ENCODE data around the gene CFAP45. TPM values are rescaled to one million over a fixed set of nuclear protein-coding genes. Genes with fewer than 3 reads are reported as not detected.
A peak's percentile ranks its signal among the peaks of the same experiment; 100 is the strongest.
"Not testable (repeated sequence)": the region's sequence is repeated elsewhere in the genome, so short reads cannot be mapped to it uniquely, and the experiment has no call there.

The CFAP45 gene
- polyA plus RNA-seq, 3 donors, result 0.12 to 1.0 TPM; not detected in 1

GRCh38 chr1:159908031-159908940, 8.3 kb upstream of the CFAP45 start:
- H3K27ac ChIP-seq (ENCODE audit: low read depth in 1 of 2, low read length in 2 of 2), result no peak overlapping the region
- WGBS (ENCODE audit: insufficient coverage), result 96% methylated on average over 5 of the region's 9 CpGs
- Mint-ChIP-seq H3K4me3 (no peak overlapping the region), H3K36me3 (peaks cover 9 to 10% of the 10 kb centered on the region in 2 donors), H3K27me3 (ENCODE audit: low read depth in 3 of 3) (peaks cover 0 to 3% (median 0%) of the 10 kb centered on the region in 3 donors), H3K4me1 (peaks cover 36% of the 10 kb centered on the region), H3K9me3 (peaks cover 0 to 8% (median 2%) of the 10 kb centered on the region in 7 donors), H3K27ac (peak overlapping the region in 6 of 7 donors; percentile 23 to 83 (median 52))
- no peaks in the 10 kb centered on the region for H3K36me3 ChIP-seq (replicated peaks in 1 of 2; ENCODE audit: control insufficient read depth in 1 of 2, insufficient read depth in 2 of 2, low read length in 2 of 2)
- intact Hi-C loops (cut with micrococcal nuclease), result no loop called here
- H3K4me1 ChIP-seq (ENCODE audit: control insufficient read depth in 1 of 2, insufficient read depth in 2 of 2, low read length in 2 of 2), result peaks cover 23 to 29% of the 10 kb centered on the region in 2 donors
- H3K79me2 ChIP-seq (ENCODE audit: insufficient read depth, low read length), result no peaks in the 10 kb centered on the region
- TF ChIP-seq CTCF (IDR thresholded peaks at IDR 0.05), result no peak
- H3K9me3 ChIP-seq (replicated peaks in 1 of 2; ENCODE audit: control insufficient read depth in 1 of 2, insufficient read depth in 1 of 2, low read length in 2 of 2), result peaks cover 0 to 2% of the 10 kb centered on the region in 2 donors
- no peak overlapping the region for H3K4me2 ChIP-seq (replicated peaks; ENCODE audit: extremely low read depth, low read length, poor library complexity, severe bottlenecking)
- no peak overlapping the region for H3K4me3 ChIP-seq (replicated peaks in 1 of 3; ENCODE audit: low read depth in 2 of 3, low read length in 3 of 3)
- DNase-seq, result no peak
- H2AFZ ChIP-seq (ENCODE audit: insufficient read depth, low read depth, low read length, poor library complexity, severe bottlenecking), result no peak overlapping the region
- no peaks in the 10 kb centered on the region for H3K27me3 ChIP-seq (ENCODE audit: control insufficient read depth in 2 of 2, insufficient read depth in 2 of 2, low read length in 2 of 2)
- H4K20me1 ChIP-seq (ENCODE audit: insufficient read depth, low read length), result no peaks in the 10 kb centered on the region
- H3K9ac ChIP-seq (ENCODE audit: insufficient read depth, low read length, poor library complexity, severe bottlenecking), result no peak overlapping the region

- intact Hi-C loops (cut with micrococcal nuclease), result no loop called here
- no peak overlapping the region for H2AFZ ChIP-seq (ENCODE audit: insufficient read depth, low read depth, low read length, poor library complexity, severe bottlenecking)
- peaks cover 30 to 34% of the 10 kb centered on the region in 2 donors for H3K4me1 ChIP-seq (ENCODE audit: control insufficient read depth in 1 of 2, insufficient read depth in 2 of 2, low read length in 2 of 2)
- H3K27ac ChIP-seq (ENCODE audit: low read depth in 1 of 2, low read length in 2 of 2), result no peak overlapping the region
- Mint-ChIP-seq H3K9me3 (peaks cover 0 to 8% (median 2%) of the 10 kb centered on the region in 7 donors), H3K27me3 (ENCODE audit: low read depth in 3 of 3) (peaks cover 0 to 3% (median 0%) of the 10 kb centered on the region in 3 donors), H3K27ac (no peak overlapping the region), H3K4me3 (no peak overlapping the region), H3K36me3 (peaks cover 4 to 6% of the 10 kb centered on the region in 2 donors), H3K4me1 (peaks cover 36% of the 10 kb centered on the region)
- TF ChIP-seq CTCF (IDR thresholded peaks at IDR 0.05), result no peak
- H4K20me1 ChIP-seq (ENCODE audit: insufficient read depth, low read length), result no peaks in the 10 kb centered on the region
- H3K9ac ChIP-seq (ENCODE audit: insufficient read depth, low read length, poor library complexity, severe bottlenecking), result no peak overlapping the region
- no peak for DNase-seq
- no peak overlapping the region for H3K4me2 ChIP-seq (replicated peaks; ENCODE audit: extremely low read depth, low read length, poor library complexity, severe bottlenecking)
- peaks cover 0 to 2% of the 10 kb centered on the region in 2 donors for H3K9me3 ChIP-seq (replicated peaks in 1 of 2; ENCODE audit: control insufficient read depth in 1 of 2, insufficient read depth in 1 of 2, low read length in 2 of 2)
- H3K79me2 ChIP-seq (ENCODE audit: insufficient read depth, low read length), result no peaks in the 10 kb centered on the region
- no peak overlapping the region for H3K4me3 ChIP-seq (replicated peaks in 1 of 3; ENCODE audit: low read depth in 2 of 3, low read length in 3 of 3)
- no peaks in the 10 kb centered on the region for H3K36me3 ChIP-seq (replicated peaks in 1 of 2; ENCODE audit: control insufficient read depth in 1 of 2, insufficient read depth in 2 of 2, low read length in 2 of 2)
- no peaks in the 10 kb centered on the region for H3K27me3 ChIP-seq (ENCODE audit: control insufficient read depth in 2 of 2, insufficient read depth in 2 of 2, low read length in 2 of 2)
- no CpG with 5 or more reads among the region's 1 CpG for WGBS (ENCODE audit: insufficient coverage)
Observed at GRCh38 chr1:159906960-159907359, 7.0 kb upstream of the CFAP45 start.

- Mint-ChIP-seq H3K27ac (peak overlapping the region in 2 of 7 donors; percentile 10 to 35), H3K4me1 (peaks cover 25% of the 10 kb centered on the region)
- H3K4me3 ChIP-seq (replicated peaks in 1 of 3; ENCODE audit: low read depth in 2 of 3, low read length in 3 of 3); H3K27me3 Mint-ChIP-seq (ENCODE audit: low read depth in 3 of 3); DNase-seq; H4K20me1 ChIP-seq (ENCODE audit: insufficient read depth, low read length); H3K4me3 Mint-ChIP-seq; H2AFZ ChIP-seq (ENCODE audit: insufficient read depth, low read depth, low read length, poor library complexity, severe bottlenecking); H3K4me2 ChIP-seq (replicated peaks; ENCODE audit: extremely low read depth, low read length, poor library complexity, severe bottlenecking); intact Hi-C loops (cut with micrococcal nuclease); H3K9me3 ChIP-seq (replicated peaks in 1 of 2; ENCODE audit: control insufficient read depth in 1 of 2, insufficient read depth in 1 of 2, low read length in 2 of 2); H3K27me3 ChIP-seq (ENCODE audit: control insufficient read depth in 2 of 2, insufficient read depth in 2 of 2, low read length in 2 of 2); H3K9me3 Mint-ChIP-seq; H3K36me3 Mint-ChIP-seq; H3K27ac ChIP-seq (ENCODE audit: low read depth in 1 of 2, low read length in 2 of 2); H3K9ac ChIP-seq (ENCODE audit: insufficient read depth, low read length, poor library complexity, severe bottlenecking); H3K79me2 ChIP-seq (ENCODE audit: insufficient read depth, low read length); H3K36me3 ChIP-seq (replicated peaks in 1 of 2; ENCODE audit: control insufficient read depth in 1 of 2, insufficient read depth in 2 of 2, low read length in 2 of 2): not testable (repeated sequence)
- WGBS (ENCODE audit: insufficient coverage), result 100% methylated on average over 2 of the region's 3 CpGs
- H3K4me1 ChIP-seq (ENCODE audit: control insufficient read depth in 1 of 2, insufficient read depth in 2 of 2, low read length in 2 of 2), result peaks cover 15 to 25% of the 10 kb centered on the region in 2 donors
Observed at GRCh38 chr1:159904036-159904435, 4.1 kb upstream of the CFAP45 start.

Data from CD14-positive monocyte (primary cell).